ENCODE data around the gene IL23A.

IL23A gene, protein sequence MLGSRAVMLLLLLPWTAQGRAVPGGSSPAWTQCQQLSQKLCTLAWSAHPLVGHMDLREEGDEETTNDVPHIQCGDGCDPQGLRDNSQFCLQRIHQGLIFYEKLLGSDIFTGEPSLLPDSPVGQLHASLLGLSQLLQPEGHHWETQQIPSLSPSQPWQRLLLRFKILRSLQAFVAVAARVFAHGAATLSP

DNA sequence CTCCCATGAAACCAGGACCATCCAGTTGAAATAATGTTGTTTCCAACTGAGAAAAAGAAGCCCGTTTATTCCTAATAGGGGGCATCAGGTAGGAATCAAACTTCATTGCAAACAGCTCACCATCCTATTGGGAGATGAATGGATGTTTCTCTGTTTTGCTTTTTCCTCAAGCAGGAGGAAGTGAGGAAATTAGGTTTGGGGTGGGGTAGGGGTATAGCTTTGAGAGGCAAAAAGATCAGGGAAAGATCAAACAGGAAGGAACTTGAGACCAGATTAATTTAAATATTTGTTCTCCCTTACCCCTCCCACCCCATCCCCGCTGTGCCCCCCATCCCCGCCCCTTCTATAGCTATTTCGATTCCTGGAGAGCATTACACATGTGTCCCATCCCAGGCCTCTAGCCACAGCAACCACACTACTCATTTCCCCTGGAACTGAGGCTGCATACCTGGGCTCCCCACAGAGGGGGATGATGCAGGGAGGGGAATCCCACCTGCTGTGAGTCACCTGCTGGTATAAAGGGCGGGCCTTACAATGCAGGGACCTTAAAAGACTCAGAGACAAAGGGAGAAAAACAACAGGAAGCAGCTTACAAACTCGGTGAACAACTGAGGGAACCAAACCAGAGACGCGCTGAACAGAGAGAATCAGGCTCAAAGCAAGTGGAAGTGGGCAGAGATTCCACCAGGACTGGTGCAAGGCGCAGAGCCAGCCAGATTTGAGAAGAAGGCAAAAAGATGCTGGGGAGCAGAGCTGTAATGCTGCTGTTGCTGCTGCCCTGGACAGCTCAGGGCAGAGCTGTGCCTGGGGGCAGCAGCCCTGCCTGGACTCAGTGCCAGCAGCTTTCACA, at the start of gene IL23A:
TSS of gene IL23A (plus strand) at position 577 of the 850 bp plus-strand sequence. CDS start at position 738, 161 bp downstream.
- FAIRE-seq = no peak
- no peak for TF ChIP-seq POLR2A (IDR thresholded peaks at IDR 0.05; ENCODE audit: low read depth, low read length)
- DNase-seq (ENCODE audit: insufficient read length, low spot score) = no peak

DNA sequence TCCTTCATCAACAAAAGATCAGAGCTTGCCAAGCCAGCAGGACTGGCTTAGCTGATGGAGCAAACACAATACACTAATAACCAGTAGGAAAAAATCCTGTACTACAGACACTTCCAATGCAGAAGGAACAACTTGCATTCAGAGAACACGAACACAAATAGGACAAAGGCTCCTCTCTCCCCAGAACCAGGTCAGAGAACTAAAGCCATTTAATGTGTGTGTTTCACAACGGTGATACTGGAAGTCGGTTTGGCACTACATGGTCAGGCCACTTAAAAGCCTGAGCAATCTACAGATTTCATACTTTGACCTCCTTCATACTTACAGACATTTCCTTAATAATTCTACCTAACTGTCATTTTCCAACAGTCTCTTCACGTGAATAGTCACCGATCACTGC, 44.9 kb upstream of the IL23A start:
- FAIRE-seq (no peak), DNase-seq (ENCODE audit: insufficient read length, low spot score) (no peak)
- no peak for TF ChIP-seq POLR2A (IDR thresholded peaks at IDR 0.05; ENCODE audit: low read depth, low read length)

DNA sequence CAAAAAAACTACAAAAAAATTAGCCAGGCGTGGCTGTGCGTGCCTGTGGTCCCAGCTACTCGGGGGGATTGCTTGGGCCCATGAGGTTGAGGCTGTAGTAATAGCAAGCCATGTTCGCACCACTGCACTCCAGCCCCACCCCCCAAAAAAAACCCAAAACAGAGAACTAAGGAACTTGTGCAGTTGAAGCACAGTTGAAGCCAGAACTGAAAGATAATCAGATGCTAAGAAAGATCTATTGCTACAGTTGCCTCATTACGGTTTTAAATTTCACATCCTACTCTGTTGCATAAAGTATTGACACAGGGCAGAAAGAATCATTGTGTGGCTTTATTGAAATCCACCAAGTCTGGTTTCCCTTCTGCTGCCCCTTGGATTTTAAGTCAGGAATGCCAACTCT, 42.4 kb upstream of the IL23A start:
- DNase-seq (ENCODE audit: insufficient read length, low spot score) (no peak), FAIRE-seq (no peak)
- no peak for TF ChIP-seq POLR2A (IDR thresholded peaks at IDR 0.05; ENCODE audit: low read depth, low read length)

DNA sequence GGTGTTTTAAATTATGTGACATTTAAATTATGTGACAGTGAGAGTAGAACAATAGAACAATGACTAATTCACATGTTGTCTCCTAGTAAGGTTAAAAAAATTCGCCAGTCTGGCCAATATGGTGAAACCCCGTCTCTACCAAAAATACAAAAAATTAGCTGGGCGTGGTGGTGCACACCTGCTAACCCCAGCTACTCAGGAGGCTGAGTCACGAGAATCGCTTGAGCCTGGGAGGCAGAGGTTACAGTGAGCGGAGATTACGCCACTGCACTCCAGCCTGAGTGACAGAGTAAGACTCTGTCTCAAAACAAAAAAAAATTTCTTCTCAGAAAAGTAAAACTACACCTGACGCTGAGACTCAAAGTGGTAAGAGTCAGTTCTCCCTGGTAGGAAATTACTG, 41.3 kb upstream of the IL23A start:
- FAIRE-seq (no peak), DNase-seq (ENCODE audit: insufficient read length, low spot score) (no peak)
- TF ChIP-seq POLR2A (IDR thresholded peaks at IDR 0.05; ENCODE audit: low read depth, low read length) = no peak

DNA sequence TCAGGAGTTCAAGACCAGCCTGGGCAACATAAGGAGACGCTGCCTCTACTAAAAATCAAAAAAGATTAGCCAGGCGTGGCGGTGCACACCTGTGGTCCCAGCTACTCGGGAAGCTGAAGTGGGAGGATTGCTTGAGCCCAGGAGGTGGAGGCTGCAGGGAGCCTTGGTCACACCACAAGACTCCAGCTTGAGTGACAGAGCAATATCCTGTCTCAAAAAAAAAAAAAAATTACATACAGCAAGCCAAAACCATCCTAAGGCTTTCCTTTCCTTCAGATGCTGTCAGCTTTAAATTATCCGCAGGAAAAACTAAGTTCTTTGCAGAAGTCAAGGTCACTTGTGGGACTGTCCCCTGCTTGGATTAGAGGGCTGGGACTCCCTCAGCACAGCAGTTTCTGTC, 39.9 kb upstream of the IL23A start:
- no peak for TF ChIP-seq POLR2A (IDR thresholded peaks at IDR 0.05; ENCODE audit: low read depth, low read length)
- DNase-seq (ENCODE audit: insufficient read length, low spot score) (no peak), FAIRE-seq (no peak)

DNA sequence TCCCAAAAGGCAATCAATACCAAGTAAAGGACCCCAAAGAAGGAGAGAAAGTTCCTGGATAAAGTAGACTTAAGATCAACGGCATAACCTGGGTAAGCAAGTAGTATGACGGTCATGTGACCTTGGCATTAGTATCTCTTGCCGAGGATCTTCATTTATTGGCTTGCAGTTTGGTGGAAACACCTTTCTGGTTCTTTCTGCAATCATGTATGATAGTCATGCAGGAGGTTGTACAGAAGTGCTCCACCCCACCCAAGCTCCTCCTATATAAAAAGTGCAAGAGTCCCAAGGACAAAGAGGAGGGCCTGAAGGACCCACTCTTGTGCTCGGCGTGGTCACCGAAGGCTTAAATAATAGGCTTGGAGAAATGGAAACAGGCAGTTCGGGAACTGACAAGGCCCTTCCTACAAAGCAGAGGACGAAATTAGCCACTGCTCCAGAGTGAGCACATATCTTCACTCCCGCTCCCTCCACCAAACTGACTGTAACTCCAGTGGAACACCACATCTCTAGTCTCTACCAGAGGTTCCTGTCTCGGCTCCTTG, 39.3 kb upstream of the IL23A start:
- no peak for DNase-seq (ENCODE audit: insufficient read length, low spot score)
- no peak for TF ChIP-seq POLR2A (IDR thresholded peaks at IDR 0.05; ENCODE audit: low read depth, low read length)
- no peak for FAIRE-seq

DNA sequence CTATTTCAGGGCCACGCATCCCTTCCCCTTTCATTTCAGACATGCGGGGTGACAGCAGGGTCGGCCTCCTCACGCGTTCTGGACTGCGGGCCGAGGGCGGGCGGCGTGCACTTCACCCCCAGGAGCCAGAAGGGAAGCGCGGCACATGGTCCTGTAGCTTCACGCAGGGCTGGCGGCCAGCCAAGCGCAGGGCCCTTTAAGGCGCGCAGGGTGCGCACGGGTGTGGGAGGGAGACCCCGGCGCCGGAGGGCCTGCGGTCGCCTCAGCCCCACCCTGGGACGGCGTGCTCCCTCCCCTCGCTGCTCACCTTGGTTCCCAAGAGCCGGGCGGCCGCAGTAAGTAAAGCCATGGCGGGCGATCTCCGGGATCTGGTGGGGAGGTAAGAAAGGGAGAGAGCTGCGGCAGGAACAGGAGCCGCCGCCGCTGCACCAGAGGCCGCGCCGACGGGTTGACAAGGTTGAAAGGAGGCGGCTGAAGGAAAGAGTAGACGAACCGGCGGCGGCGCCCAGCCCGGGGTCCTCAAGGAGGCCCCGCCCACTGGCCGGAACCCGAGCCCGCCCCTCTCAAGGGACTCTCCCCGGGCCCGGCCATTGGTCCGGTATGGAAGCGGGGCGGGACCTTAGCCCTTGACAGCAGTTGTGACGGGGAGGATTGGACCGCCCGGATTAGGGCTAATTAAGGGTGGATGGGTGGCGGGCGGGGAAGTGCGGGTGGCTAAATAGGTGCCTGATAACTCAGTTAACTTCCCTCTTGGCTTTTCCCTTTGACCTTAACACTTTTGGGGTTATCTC, 38.6 kb upstream of the IL23A start, which contains the start of gene CS:
TSS of gene CS (minus strand) at position 478 of the 791 bp plus-strand sequence. CDS start at position 349, 129 bp downstream.
- peak; percentile 91 for DNase-seq (ENCODE audit: insufficient read length, low spot score)
- peak; percentile 53 for FAIRE-seq
- TF ChIP-seq POLR2A (IDR thresholded peaks at IDR 0.05; ENCODE audit: low read depth, low read length) = peak; percentile 57

DNA sequence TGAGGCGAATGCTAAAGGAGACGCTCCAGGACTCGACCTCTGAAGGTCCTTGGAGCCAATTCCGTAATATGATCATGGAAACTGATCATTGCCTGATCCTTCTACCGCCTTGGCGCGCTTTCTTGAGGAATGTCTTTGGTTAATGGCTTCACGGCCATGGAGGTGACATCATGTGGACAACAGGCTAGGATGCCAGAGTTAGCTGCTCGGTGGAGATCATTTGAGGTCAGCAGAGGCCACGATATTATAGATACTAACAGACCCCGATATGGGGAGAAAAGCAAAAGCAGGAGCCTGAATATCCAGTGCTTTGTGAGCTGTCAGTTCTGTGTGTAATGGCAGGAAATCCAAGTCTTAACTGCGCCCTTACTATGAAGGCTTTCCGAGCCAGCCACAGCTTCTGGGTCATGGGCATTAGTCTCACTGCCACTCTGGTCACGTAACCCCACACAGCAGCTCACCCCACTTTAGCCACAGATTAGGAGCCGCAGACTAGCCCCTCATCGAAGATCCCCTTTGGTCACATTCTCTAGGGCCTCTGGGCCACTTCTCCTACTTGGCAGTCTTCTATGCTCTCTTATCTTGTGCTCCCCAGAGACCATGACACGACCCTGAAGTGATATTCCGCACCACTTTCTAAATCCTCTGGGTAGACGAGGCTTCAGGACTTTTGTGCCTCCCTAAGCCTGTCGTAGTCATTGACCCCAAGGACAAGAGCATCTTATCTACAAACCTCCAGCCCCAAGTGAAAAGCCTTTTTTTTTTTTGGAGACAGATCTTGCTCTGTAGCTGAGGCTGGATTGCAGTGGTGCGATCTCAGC, 37.8 kb upstream of the IL23A start:
- FAIRE-seq (no peak), DNase-seq (ENCODE audit: insufficient read length, low spot score) (no peak)
- no peak for TF ChIP-seq POLR2A (IDR thresholded peaks at IDR 0.05; ENCODE audit: low read depth, low read length)

DNA sequence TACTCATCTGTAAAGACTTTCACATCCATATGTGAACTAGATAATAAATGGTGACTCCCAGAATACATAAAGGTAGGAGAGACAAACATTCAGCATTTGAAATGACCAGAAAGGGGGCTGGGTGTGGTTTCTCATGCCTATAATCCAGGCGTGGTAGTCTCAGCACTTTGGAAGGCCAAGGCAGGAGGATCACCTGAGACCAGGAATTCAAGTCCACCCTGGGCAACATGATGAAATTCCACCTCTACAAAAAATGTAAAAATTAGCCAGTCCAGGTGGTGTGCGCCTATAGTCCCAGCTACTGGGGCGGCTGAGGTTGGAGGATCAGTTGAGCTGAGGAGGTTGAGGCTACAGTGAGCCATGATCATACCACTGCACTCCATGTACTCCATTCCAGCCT, 34.4 kb upstream of the IL23A start:
- no peak for FAIRE-seq
- no peak for DNase-seq (ENCODE audit: insufficient read length, low spot score)
- no peak for TF ChIP-seq POLR2A (IDR thresholded peaks at IDR 0.05; ENCODE audit: low read depth, low read length)

DNA sequence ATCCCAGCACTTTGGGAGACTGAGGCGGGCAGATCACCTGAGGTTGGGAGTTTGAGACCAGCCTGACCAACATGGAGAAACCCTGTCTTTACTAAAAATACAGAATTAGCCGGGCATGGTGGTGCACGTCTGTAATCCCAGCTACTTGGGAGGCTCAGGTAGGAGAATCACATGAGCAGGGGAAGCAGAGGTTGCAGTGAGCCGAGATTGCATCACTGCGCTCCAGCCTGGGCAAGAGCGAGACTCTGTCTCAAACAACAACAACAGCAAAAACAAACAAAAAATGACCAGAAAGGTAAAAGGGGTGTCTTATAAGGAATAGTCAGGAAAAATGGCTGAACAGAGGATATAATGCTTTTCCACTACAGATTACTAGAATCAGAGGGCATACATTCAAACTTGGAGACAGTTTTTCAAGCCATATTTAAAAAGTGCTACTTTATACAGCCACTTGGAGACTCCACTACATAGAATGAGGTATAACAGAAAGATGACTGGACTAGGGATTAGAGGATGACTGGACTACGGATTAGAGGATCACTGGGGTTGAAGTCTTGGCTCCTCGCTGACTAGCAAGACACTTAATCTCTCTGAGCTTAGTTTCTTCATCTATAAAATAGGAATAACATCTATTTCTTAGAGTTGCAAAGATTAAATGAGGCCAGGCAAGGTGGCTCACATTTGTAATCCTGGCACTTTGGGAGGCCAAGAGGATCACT, 33.7 kb upstream of the IL23A start:
- TF ChIP-seq POLR2A (IDR thresholded peaks at IDR 0.05; ENCODE audit: low read depth, low read length) = no peak
- no peak for FAIRE-seq
- no peak for DNase-seq (ENCODE audit: insufficient read length, low spot score)

DNA sequence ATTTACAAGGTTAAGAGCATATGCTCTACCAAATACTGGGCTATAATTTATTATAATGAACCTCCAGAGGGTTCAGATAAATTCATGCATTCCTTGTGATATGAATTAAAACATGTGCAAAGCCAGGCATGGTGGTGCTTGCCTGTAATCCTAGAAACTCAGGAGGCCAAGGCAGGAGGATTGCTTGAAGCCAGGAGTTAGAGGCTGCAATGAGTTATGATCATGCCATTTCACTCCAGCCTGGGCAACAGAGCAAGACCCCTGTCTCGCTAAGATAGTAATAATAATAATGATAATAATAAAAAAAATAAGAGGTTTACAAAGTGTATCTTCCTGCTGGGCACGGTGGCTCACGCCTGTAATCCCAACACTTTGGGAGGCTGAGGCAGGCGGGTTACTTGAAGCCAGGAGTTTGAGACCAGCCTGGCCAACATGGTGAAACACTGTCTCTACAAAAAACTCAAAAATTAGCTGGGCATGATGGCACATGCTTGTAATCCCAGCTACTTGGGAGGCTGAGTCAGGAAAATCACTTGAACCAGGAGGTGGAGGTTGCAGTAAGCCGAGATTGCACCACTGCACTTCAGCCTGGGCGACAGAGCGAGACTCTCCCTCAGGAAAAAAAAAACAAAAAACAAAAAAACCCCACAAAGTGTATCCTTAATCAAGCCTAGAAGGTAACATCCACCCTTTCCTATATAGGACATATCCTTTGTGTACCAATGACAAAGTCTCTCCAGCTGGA, 31.3 kb upstream of the IL23A start:
- TF ChIP-seq POLR2A (IDR thresholded peaks at IDR 0.05; ENCODE audit: low read depth, low read length) = no peak
- no peak for FAIRE-seq
- DNase-seq (ENCODE audit: insufficient read length, low spot score) = no peak

DNA sequence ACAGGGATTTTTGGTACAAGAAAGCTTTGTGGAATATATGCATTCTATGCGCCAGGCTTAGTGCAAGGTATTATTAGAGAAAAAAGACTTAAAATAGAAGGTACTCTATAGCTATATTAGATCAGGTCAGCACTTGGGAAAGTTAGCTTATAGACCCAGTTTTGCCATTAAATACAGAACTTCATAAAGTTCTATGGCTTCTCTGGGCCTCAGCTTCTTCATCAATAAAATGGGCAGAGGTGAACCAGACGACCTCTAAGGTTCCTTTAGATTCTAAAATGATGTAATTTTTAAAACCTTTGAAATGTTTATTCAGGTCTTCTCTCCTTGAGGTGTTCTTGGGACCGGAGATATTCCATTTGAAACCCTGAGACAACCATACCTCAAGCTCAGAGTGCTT, 30.0 kb upstream of the IL23A start:
- DNase-seq (ENCODE audit: insufficient read length, low spot score) (no peak), FAIRE-seq (no peak)

More for the DNA sequence above, 30.0 kb upstream of the IL23A start:
- TF ChIP-seq POLR2A (IDR thresholded peaks at IDR 0.05; ENCODE audit: low read depth, low read length) = no peak

Measured in H54 (cell line).